A673 (cell line): ENCODE results near the gene PRDM16.

ENCODE experiments used
- EZH2 ChIP-seq: fragments of 200-600 bp; sonication (generic); IDR thresholded peaks from 2 replicates; pipeline ENCODE4 v1.6.1; 2017; ENCODE audit warnings: borderline replicate concordance, low read depth, mild to moderate bottlenecking, mixed read lengths, antibody characterized with exemption, low read length; ENCODE audit not compliant: poor library complexity, severe bottlenecking
- TF ChIP-seq, protein P1 (sequence below): fragments of 300-800, 200-600 bp; sonication (generic); conservative IDR thresholded peaks from 2 replicates; pipeline ENCODE4 v1.5.1; 2017; ENCODE audit warnings: low read depth, mild to moderate bottlenecking, antibody characterized with exemption, low read length, moderate library complexity, mixed read lengths

DNA sequence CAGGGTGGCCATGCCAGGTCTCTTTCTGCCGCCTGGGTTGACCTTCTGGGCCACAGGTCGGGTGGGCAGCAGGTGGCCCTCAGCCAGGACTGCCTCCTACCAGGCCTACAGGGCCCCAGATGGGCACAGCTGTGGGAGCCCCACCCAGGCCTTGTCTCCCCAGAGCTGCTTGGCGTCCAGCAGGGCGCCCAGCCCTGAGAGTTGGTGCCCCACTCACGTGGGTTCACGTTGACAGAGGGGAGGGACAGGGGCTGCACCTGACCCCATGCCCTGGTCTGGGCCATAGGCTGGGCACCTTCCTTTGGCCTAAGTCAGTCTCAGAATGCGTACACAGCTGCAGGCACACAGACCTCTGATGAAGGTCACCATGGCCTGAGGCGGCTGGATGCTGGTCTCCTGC is 16.7 kb downstream of the PRDM16 start:
- TF ChIP-seq, protein P1, sequence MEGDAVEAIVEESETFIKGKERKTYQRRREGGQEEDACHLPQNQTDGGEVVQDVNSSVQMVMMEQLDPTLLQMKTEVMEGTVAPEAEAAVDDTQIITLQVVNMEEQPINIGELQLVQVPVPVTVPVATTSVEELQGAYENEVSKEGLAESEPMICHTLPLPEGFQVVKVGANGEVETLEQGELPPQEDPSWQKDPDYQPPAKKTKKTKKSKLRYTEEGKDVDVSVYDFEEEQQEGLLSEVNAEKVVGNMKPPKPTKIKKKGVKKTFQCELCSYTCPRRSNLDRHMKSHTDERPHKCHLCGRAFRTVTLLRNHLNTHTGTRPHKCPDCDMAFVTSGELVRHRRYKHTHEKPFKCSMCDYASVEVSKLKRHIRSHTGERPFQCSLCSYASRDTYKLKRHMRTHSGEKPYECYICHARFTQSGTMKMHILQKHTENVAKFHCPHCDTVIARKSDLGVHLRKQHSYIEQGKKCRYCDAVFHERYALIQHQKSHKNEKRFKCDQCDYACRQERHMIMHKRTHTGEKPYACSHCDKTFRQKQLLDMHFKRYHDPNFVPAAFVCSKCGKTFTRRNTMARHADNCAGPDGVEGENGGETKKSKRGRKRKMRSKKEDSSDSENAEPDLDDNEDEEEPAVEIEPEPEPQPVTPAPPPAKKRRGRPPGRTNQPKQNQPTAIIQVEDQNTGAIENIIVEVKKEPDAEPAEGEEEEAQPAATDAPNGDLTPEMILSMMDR, result no peak
- TF ChIP-seq EZH2, result no peak
